ENCODE measurements around the gene GRAP2. TPM values are rescaled to one million over a fixed set of nuclear protein-coding genes. Genes with fewer than 3 reads are reported as not detected.

Gene GRAP2
- total and polyA plus RNA-seq, 9 of the 15 experiments (the other 6 are each of a cell fraction or from before 2014, with no cell fraction given) = 4.8 to 88.7 (median 60.4) TPM

GRCh38 chr22:39985383-39986035, 84.6 kb downstream of the GRAP2 start:
- Histone ChIP-seq H3K36me3 (ENCODE audit: control insufficient read depth, insufficient read depth, low read length) (no peaks in the 10 kb centered on the region), H4K20me1 (replicated peaks; ENCODE audit: control insufficient read depth, insufficient read depth, low read length) (no peaks in the 10 kb centered on the region), H3K9me1 (ENCODE audit: control insufficient read depth, insufficient read depth, low read length) (no peaks in the 10 kb centered on the region), H2AFZ (ENCODE audit: low read depth, low read length) (no peak overlapping the region), H3K4me3 (no peak overlapping the region), H3K4me1 (replicated peaks in 1 of 2; ENCODE audit: control insufficient read depth in 2 of 2, insufficient read depth in 2 of 2, low read length in 2 of 2) (peaks cover 6 to 27% of the 10 kb centered on the region in 2 experiments; a peak in 3 of 5 replicates), H3K27me3 (ENCODE audit: control insufficient read depth in 2 of 2, insufficient read depth in 2 of 2, low read length in 2 of 2) (no peaks in the 10 kb centered on the region), H3K9me3 (replicated peaks; ENCODE audit: control insufficient read depth, insufficient read depth, low read depth, low read length) (no peaks in the 10 kb centered on the region), H3K9ac (ENCODE audit: insufficient read depth in 1 of 2, low read depth in 2 of 2, low read length in 2 of 2) (peak overlapping the region in 1 of 2 experiments; percentile 52; a peak in 1 of 4 replicates), H3K4me2 (ENCODE audit: insufficient read depth, low read length) (no peak overlapping the region; the same call in 1 of the 2 replicates), H3K27ac (ENCODE audit: extremely low read depth, low read depth, low read length) (no peak overlapping the region), H3K79me2 (ENCODE audit: control insufficient read depth, insufficient read depth, low read length) (no peaks in the 10 kb centered on the region)
- no peak for FAIRE-seq
- in situ Hi-C loops (cut with MboI) (no loop called here), intact Hi-C loops (cut with micrococcal nuclease) (no loop called here)
- ChIA-PET CTCF (ENCODE audit: low intra/inter-chr PET ratio) (no interaction called here), POLR2A (interaction anchor here (0.7 to 1.8 kb wide), 4 partner anchors 10 to 391 kb away, joined by 3 to 7 read pairs (median 4); no protein-coding TSS in a partner anchor)
- ATAC-seq = no peak
- no peak for TF ChIP-seq CEBPZ (IDR thresholded peaks at IDR 0.05; ENCODE audit: borderline replicate concordance, low read depth, low read length)
- TF ChIP-seq BRD9 (IDR thresholded peaks at IDR 0.05; ENCODE audit: low read depth, partially characterized antibody) = no peak
- no peak for TF ChIP-seq ZNF354B (CRISPR knock-in tag; IDR thresholded peaks at IDR 0.05)
- TF ChIP-seq CAMTA2 (CRISPR knock-in tag; conservative IDR thresholded peaks at IDR 0.05) = no peak
- TF ChIP-seq UBTF (IDR thresholded peaks at IDR 0.05; ENCODE audit: borderline replicate concordance in 1 of 2, low read depth in 2 of 2, low read length in 2 of 2) = no peak
- no peak for TF ChIP-seq MXI1 (IDR thresholded peaks at IDR 0.05; ENCODE audit: low read depth, low read length)
- TF ChIP-seq L3MBTL2 (IDR thresholded peaks at IDR 0.05) = no peak
- no peak for TF ChIP-seq C11orf30 (IDR thresholded peaks at IDR 0.05; ENCODE audit: low read depth)
- no peak for TF ChIP-seq ZNF668 (CRISPR knock-in tag; IDR thresholded peaks at IDR 0.05)
- no peak for TF ChIP-seq MTF1 (CRISPR knock-in tag; IDR thresholded peaks at IDR 0.05; ENCODE audit: borderline replicate concordance)
- TF ChIP-seq ZBTB7A (IDR thresholded peaks at IDR 0.05; ENCODE audit: borderline replicate concordance, control insufficient read depth, low read depth, low read length) = no peak
- no peak for TF ChIP-seq HMGN3 (IDR thresholded peaks at IDR 0.05; ENCODE audit: borderline replicate concordance, extremely low read depth, insufficient read length, low read depth, low read length)
- TF ChIP-seq FOXJ2 (tag; IDR thresholded peaks at IDR 0.05) = no peak
- no peak for DNase-seq (ENCODE audit: extremely low read depth in 1 of 4, low spot score in 3 of 4)
- 69% methylated on average over 4 of the region's 7 CpGs for WGBS (ENCODE audit: insufficient coverage, low coverage, missing lambda C conversion rate)
- BruUV-seq (replicated peaks) = no TSS peak

Data from K562 (cell line).